NCI-H526 treated with DMSO at 0.1 percent for 48 hours (cell line): ENCODE data around the gene SPRED2.

Source experiments
- DNase-seq: peaks from one replicate; lab custom pipeline; 2025; lab: John Stamatoyannopoulos, UW

Gene SPRED2

GRCh38 chr2:65366595-65367125 lies 65.7 kb downstream of the SPRED2 start:
- no peak for DNase-seq

- DNase-seq: no peak
Observed at GRCh38 chr2:65364986-65365733, 67.2 kb downstream of the SPRED2 start.

- DNase-seq: no peak
Observed at GRCh38 chr2:65363879-65364666, 68.3 kb downstream of the SPRED2 start.

- no peak for DNase-seq
Observed at GRCh38 chr2:65361623-65362022, 70.8 kb downstream of the SPRED2 start.

GRCh38 chr2:65360441-65360840 lies 72.0 kb downstream of the SPRED2 start:
- DNase-seq: no peak

GRCh38 chr2:65358678-65359400 lies 73.6 kb downstream of the SPRED2 start:
- DNase-seq: no peak

- DNase-seq: no peak
Observed at GRCh38 chr2:65357959-65358294, 74.5 kb downstream of the SPRED2 start.

GRCh38 chr2:65357095-65357958 lies 75.1 kb downstream of the SPRED2 start:
- DNase-seq: no peak

GRCh38 chr2:65355186-65355831 lies 77.1 kb downstream of the SPRED2 start:
- DNase-seq: no peak

- no peak for DNase-seq
Observed at GRCh38 chr2:65354773-65355172, 77.6 kb downstream of the SPRED2 start.

GRCh38 chr2:65353927-65354326 lies 78.5 kb downstream of the SPRED2 start:
- no peak for DNase-seq

- DNase-seq: no peak
Observed at GRCh38 chr2:65353046-65353445, 79.4 kb downstream of the SPRED2 start.

- DNase-seq: no peak
Observed at GRCh38 chr2:65351948-65352595, 80.3 kb downstream of the SPRED2 start.

- DNase-seq: no peak
Observed at GRCh38 chr2:65351234-65351947, 81.0 kb downstream of the SPRED2 start.

GRCh38 chr2:65350651-65351056 lies 81.7 kb downstream of the SPRED2 start:
- DNase-seq: no peak

GRCh38 chr2:65349863-65350262 lies 82.5 kb downstream of the SPRED2 start:
- no peak for DNase-seq

GRCh38 chr2:65347913-65348312 lies 84.5 kb downstream of the SPRED2 start:
- DNase-seq: no peak

GRCh38 chr2:65345631-65346030 lies 86.8 kb downstream of the SPRED2 start:
- DNase-seq: no peak

- DNase-seq: no peak
Observed at GRCh38 chr2:65344689-65345088, 87.7 kb downstream of the SPRED2 start.

GRCh38 chr2:65344182-65344581 lies 88.2 kb downstream of the SPRED2 start:
- DNase-seq: no peak
